ENCODE results near the gene TLE5. TPM values are rescaled to one million over a fixed set of nuclear protein-coding genes. Genes with fewer than 3 reads are reported as not detected.
A peak's percentile ranks its signal among the peaks of the same experiment; 100 is the strongest.

TLE5 gene
- total and polyA plus RNA-seq, 2 of the 4 experiments (the other 2 are of a cell fraction): 119 to 407 TPM

DNA sequence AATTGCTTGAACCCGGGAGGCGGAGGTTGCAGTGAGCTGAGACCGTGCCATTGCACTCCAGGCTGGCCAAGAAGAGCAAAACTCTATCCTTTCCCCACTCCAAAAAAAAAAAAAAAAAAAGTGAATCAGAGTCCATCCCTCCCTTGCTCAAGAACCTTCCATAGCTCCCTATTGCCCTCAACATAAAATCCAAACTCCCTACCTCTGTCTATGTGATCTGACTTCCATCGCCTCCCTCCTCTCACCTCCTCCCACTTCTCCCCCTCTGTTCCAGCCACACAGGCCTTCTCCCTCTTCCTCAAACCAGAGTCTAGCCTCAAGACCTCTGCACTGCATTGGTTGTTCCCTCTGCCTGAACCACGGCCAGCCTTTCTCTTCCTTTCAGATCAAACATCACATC lies 23.2 kb downstream of the TLE5 start:
- in situ Hi-C loops (cut with MboI; ENCODE audit: low sequenced_read_pairs): no loop called here
- Histone ChIP-seq H3K4me3 (ENCODE audit: insufficient read depth, low read depth, low read length) (no peak overlapping the region), H3K4me1 (ENCODE audit: control insufficient read depth, insufficient read depth, low read length) (peaks cover 13% of the 10 kb centered on the region), H2AK5ac (ENCODE audit: low read depth, low read length) (peak overlapping the region; percentile 3; the same call in 1 of the 2 replicates), H3K9ac (ENCODE audit: low read depth, low read length) (no peak overlapping the region), H3K23ac (ENCODE audit: low read depth, low read length) (no peak overlapping the region), H3K79me1 (ENCODE audit: low read depth in 1 of 2, low read length in 2 of 2) (peaks cover 0 to 3% of the 10 kb centered on the region in 2 experiments; a peak in 1 of 4 replicates), H3K14ac (replicated peaks; ENCODE audit: low read depth, low read length) (no peak overlapping the region), H2AFZ (replicated peaks; ENCODE audit: low read length, poor library complexity) (no peak overlapping the region), H3K18ac (ENCODE audit: low read depth, low read length) (no peak overlapping the region), H4K20me1 (ENCODE audit: insufficient read depth, low read length) (no peaks in the 10 kb centered on the region), H3K27me3 (ENCODE audit: control insufficient read depth, insufficient read depth, low read length) (peaks cover 2% of the 10 kb centered on the region; the same call in 1 of the 2 replicates), H3K4ac (ENCODE audit: low read depth, low read length) (no peak overlapping the region), H3K9me3 (ENCODE audit: control insufficient read depth, insufficient read depth, low read length) (no peaks in the 10 kb centered on the region), H4K5ac (ENCODE audit: low read depth, low read length) (no peak overlapping the region), H2AK9ac (replicated peaks; ENCODE audit: low read depth, low read length, poor library complexity) (no peak overlapping the region), H3K27ac (ENCODE audit: insufficient read depth, low read length) (no peak overlapping the region), H4K8ac (ENCODE audit: low read depth in 2 of 2, low read length in 2 of 2) (no peak overlapping the region), H2BK15ac (ENCODE audit: low read depth, low read length) (no peak overlapping the region), H3K4me2 (ENCODE audit: low read depth, low read length) (no peak overlapping the region), H3K36me3 (ENCODE audit: control insufficient read depth, insufficient read depth, low read length) (no peaks in the 10 kb centered on the region), H2BK5ac (ENCODE audit: low read depth, low read length, poor library complexity, severe bottlenecking) (no peak overlapping the region), H4K91ac (ENCODE audit: insufficient read depth, low read depth, low read length) (no peak overlapping the region), H3K9me1 (ENCODE audit: insufficient read depth, low read length) (no peaks in the 10 kb centered on the region), H2BK20ac (ENCODE audit: low read depth, low read length) (no peak overlapping the region), H3K56ac (ENCODE audit: extremely low read depth, insufficient read depth, low read length) (no peak overlapping the region), H2BK120ac (ENCODE audit: low read depth, low read length) (no peak overlapping the region)
- dilution Hi-C loops (cut with HindIII; ENCODE audit: low sequenced_read_pairs, unreplicated experiment): no loop called here
- POLR2A ChIA-PET (ENCODE audit: unreplicated experiment): no interaction called here
- DNase-seq: no peak
- TF ChIP-seq, protein P1, sequence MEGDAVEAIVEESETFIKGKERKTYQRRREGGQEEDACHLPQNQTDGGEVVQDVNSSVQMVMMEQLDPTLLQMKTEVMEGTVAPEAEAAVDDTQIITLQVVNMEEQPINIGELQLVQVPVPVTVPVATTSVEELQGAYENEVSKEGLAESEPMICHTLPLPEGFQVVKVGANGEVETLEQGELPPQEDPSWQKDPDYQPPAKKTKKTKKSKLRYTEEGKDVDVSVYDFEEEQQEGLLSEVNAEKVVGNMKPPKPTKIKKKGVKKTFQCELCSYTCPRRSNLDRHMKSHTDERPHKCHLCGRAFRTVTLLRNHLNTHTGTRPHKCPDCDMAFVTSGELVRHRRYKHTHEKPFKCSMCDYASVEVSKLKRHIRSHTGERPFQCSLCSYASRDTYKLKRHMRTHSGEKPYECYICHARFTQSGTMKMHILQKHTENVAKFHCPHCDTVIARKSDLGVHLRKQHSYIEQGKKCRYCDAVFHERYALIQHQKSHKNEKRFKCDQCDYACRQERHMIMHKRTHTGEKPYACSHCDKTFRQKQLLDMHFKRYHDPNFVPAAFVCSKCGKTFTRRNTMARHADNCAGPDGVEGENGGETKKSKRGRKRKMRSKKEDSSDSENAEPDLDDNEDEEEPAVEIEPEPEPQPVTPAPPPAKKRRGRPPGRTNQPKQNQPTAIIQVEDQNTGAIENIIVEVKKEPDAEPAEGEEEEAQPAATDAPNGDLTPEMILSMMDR (conservative IDR thresholded peaks at IDR 0.05; ENCODE audit: low read depth, low read length): no peak
- TF ChIP-seq CHD1 (IDR thresholded peaks at IDR 0.05; ENCODE audit: low read depth, low read length) (no peak), RFX5 (IDR thresholded peaks at IDR 0.05; ENCODE audit: low read depth, low read length) (no peak), POLR2A (IDR thresholded peaks at IDR 0.05; ENCODE audit: low read depth, low read length) (no peak), BHLHE40 (IDR thresholded peaks at IDR 0.05; ENCODE audit: low read depth, low read length) (no peak), RCOR1 (IDR thresholded peaks at IDR 0.05; ENCODE audit: insufficient replicate concordance, low read length) (peak; percentile 47)
- CTCF ChIA-PET: no interaction called here
- intact Hi-C loops (cut with micrococcal nuclease): no loop called here
- no peak for ATAC-seq (ENCODE audit: low read depth)
- 91% methylated on average over 4 of the region's 5 CpGs; no CpG with 5 or more reads in 1 of the 2 experiments for WGBS, 2 experiments (ENCODE audit: extremely low coverage in 2 of 2, insufficient read length in 1 of 2)
- BruUV-seq (replicated peaks): no TSS peak

All from IMR-90 (cell line).